ENCODE results near the gene LTB4R. TPM values are rescaled to one million over a fixed set of nuclear protein-coding genes. Genes with fewer than 3 reads are reported as not detected.

The LTB4R gene
- total and polyA plus RNA-seq, 5 experiments from 2014 or later = 3.4 to 10.1 (median 5.9) TPM

GRCh38 chr14:24308342-24309124 lies 2.8 kb upstream of the LTB4R start:
- H3K9me3 Mint-ChIP-seq = no peaks in the 10 kb centered on the region
- peak overlapping the region in 9 of 10 donors; percentile 35 to 88 (median 60) for H3K27ac Mint-ChIP-seq
- ATAC-seq (no peak), DNase-seq (no peak)
- peaks cover 30 to 58% (median 54%) of the 10 kb centered on the region in 4 donors for H3K4me1 Mint-ChIP-seq
- POLR2A ChIA-PET = interaction anchor here (0.5 to 8.2 kb wide), 7 partner anchors 8 to 123 kb away, joined by 3 to 67 read pairs (median 3); partner anchors contain the start of genes DHRS1, NOP9, TINF2 and TM9SF1
- peaks cover 0 to 46% (median 18%) of the 10 kb centered on the region in 3 donors for H3K36me3 Mint-ChIP-seq
- H3K27me3 Mint-ChIP-seq = no peaks in the 10 kb centered on the region
- peak overlapping the region in 5 of 10 donors; percentile 1 to 42 (median 9) for H3K4me3 Mint-ChIP-seq

- Mint-ChIP-seq H3K9me3 (no peaks in the 10 kb centered on the region), H3K36me3 (peaks cover 0 to 35% (median 10%) of the 10 kb centered on the region in 3 donors), H3K4me3 (peak within 1 kb of the TSS; percentile 77 to 87 (median 82)), H3K4me1 (peaks cover 39 to 70% (median 66%) of the 10 kb centered on the region in 4 donors), H3K27ac (peak within 1 kb of the TSS; percentile 82 to 95 (median 92)), H3K27me3 (no peaks in the 10 kb centered on the region)
- ATAC-seq = no peak
- POLR2A ChIA-PET = interaction anchor here (1.0 to 8.2 kb wide), 8 partner anchors 9 to 196 kb away, joined by 3 to 67 read pairs (median 16); partner anchors contain the start of genes ADCY4, CBLN3, DCAF11 and DHRS1
- no peak for DNase-seq
Observed at GRCh38 chr14:24309538-24310264, 1.6 kb upstream of the LTB4R start, which contains the start of gene LTB4R2. LTB4R2 (plus strand) TSS chr14:24310140; CDS start chr14:24310665, 525 bp downstream.

GRCh38 chr14:24310265-24310645 lies 1.0 kb upstream of the LTB4R start:
- POLR2A ChIA-PET = interaction anchor here (0.8 to 8.2 kb wide), 11 partner anchors 10 to 196 kb away, joined by 3 to 67 read pairs (median 10); partner anchors contain the start of genes ADCY4, CBLN3, DCAF11 and DHRS1

GRCh38 chr14:24311837-24312615 lies 724 bp downstream of the LTB4R start:
- Mint-ChIP-seq H3K27ac (peak overlapping the region; percentile 77 to 94 (median 89)), H3K27me3 (no peaks in the 10 kb centered on the region), H3K4me3 (peak overlapping the region; percentile 77 to 87 (median 82)), H3K36me3 (peaks cover 0 to 11% (median 0%) of the 10 kb centered on the region in 3 donors), H3K9me3 (no peaks in the 10 kb centered on the region), H3K4me1 (peaks cover 41 to 80% (median 73%) of the 10 kb centered on the region in 4 donors)
- DNase-seq (peak in 2 of 10 donors; percentile 4 to 27), ATAC-seq (peak in 1 of 2 donors; percentile 7)
- POLR2A ChIA-PET = interaction anchor here (1.0 to 8.2 kb wide), 18 partner anchors 9 to 1010 kb away, joined by 3 to 67 read pairs (median 4); partner anchors contain the start of genes ADCY4, CBLN3, DHRS1 and KHNYN

More at GRCh38 chr14:24310265-24310645, 1.0 kb upstream of the LTB4R start:
- ATAC-seq (no peak), DNase-seq (no peak)
- Mint-ChIP-seq H3K27ac (peak overlapping the region; percentile 82 to 95 (median 90)), H3K4me1 (peaks cover 37 to 73% (median 69%) of the 10 kb centered on the region in 4 donors), H3K27me3 (no peaks in the 10 kb centered on the region), H3K36me3 (peaks cover 0 to 29% (median 5%) of the 10 kb centered on the region in 3 donors), H3K4me3 (peak overlapping the region; percentile 75 to 87 (median 80)), H3K9me3 (no peaks in the 10 kb centered on the region)

- Mint-ChIP-seq H3K4me3 (peak overlapping the region; percentile 57 to 87 (median 82)), H3K9me3 (no peaks in the 10 kb centered on the region), H3K4me1 (peaks cover 37 to 73% (median 69%) of the 10 kb centered on the region in 4 donors), H3K36me3 (peaks cover 0 to 2% (median 0%) of the 10 kb centered on the region in 3 donors), H3K27ac (peak overlapping the region; percentile 67 to 94 (median 88)), H3K27me3 (no peaks in the 10 kb centered on the region)
- DNase-seq = peak in 5 of 10 donors; percentile 21 to 62 (median 36)
- no peak for ATAC-seq
- POLR2A ChIA-PET = interaction anchor here (0.6 to 8.2 kb wide), 9 partner anchors 8 to 117 kb away, joined by 3 to 67 read pairs (median 4); partner anchors contain the start of genes ADCY4, CBLN3, DHRS1 and KHNYN
Observed at GRCh38 chr14:24312736-24313507, 1.6 kb downstream of the LTB4R start.

- POLR2A ChIA-PET = interaction anchor here (0.7 to 8.2 kb wide), 5 partner anchors 14 to 98 kb away, joined by 3 to 67 read pairs (median 4); partner anchors contain the start of genes DHRS1, MDP1, NOP9 and TINF2
- Mint-ChIP-seq H3K27me3 (no peaks in the 10 kb centered on the region), H3K4me3 (peak overlapping the region in 9 of 10 donors; percentile 52 to 87 (median 74)), H3K27ac (peak overlapping the region; percentile 63 to 89 (median 80)), H3K36me3 (no peaks in the 10 kb centered on the region), H3K4me1 (peaks cover 34 to 64% (median 61%) of the 10 kb centered on the region in 4 donors), H3K9me3 (no peaks in the 10 kb centered on the region)
- ATAC-seq (no peak), DNase-seq (peak in 1 of 10 donors; percentile 38)
Observed at GRCh38 chr14:24313913-24314312, 2.6 kb downstream of the LTB4R start.

GRCh38 chr14:24314377-24315193 lies 3.3 kb downstream of the LTB4R start:
- peaks cover 0 to 3% (median 0%) of the 10 kb centered on the region in 5 donors for H3K27me3 Mint-ChIP-seq
- peak overlapping the region; percentile 1 to 89 (median 70) for H3K27ac Mint-ChIP-seq
- no peaks in the 10 kb centered on the region for H3K36me3 Mint-ChIP-seq
- H3K9me3 Mint-ChIP-seq = no peaks in the 10 kb centered on the region
- POLR2A ChIA-PET = interaction anchor here (1.2 to 8.2 kb wide), 4 partner anchors 14 to 99 kb away, joined by 3 to 67 read pairs (median 5); partner anchors contain the start of genes DHRS1, MDP1, NOP9 and TINF2
- H3K4me3 Mint-ChIP-seq = peak overlapping the region in 9 of 10 donors; percentile 12 to 87 (median 74)
- ATAC-seq (no peak), DNase-seq (peak in 1 of 10 donors; percentile 30)
- peaks cover 34 to 57% (median 54%) of the 10 kb centered on the region in 4 donors for H3K4me1 Mint-ChIP-seq

GRCh38 chr14:24315243-24315806 lies 4.0 kb downstream of the LTB4R start:
- Mint-ChIP-seq H3K4me1 (peaks cover 31 to 49% (median 46%) of the 10 kb centered on the region in 4 donors), H3K4me3 (peak overlapping the region in 3 of 10 donors; percentile 26 to 62 (median 44)), H3K27me3 (peaks cover 0 to 4% (median 0%) of the 10 kb centered on the region in 5 donors), H3K9me3 (no peaks in the 10 kb centered on the region), H3K27ac (peak overlapping the region in 7 of 10 donors; percentile 18 to 69 (median 48)), H3K36me3 (no peaks in the 10 kb centered on the region)
- POLR2A ChIA-PET = no interaction called here
- ATAC-seq (no peak), DNase-seq (peak in 1 of 10 donors; percentile 51)

GRCh38 chr14:24315807-24316596 lies 4.7 kb downstream of the LTB4R start:
- peak in 1 of 10 donors; percentile 59 for DNase-seq
- Mint-ChIP-seq H3K9me3 (no peaks in the 10 kb centered on the region), H3K4me3 (peak overlapping the region in 2 of 10 donors; percentile 36 to 62), H3K27ac (peak overlapping the region in 4 of 10 donors; percentile 22 to 60 (median 35)), H3K36me3 (no peaks in the 10 kb centered on the region), H3K27me3 (peaks cover 0 to 4% (median 0%) of the 10 kb centered on the region in 5 donors), H3K4me1 (peaks cover 31 to 47% (median 44%) of the 10 kb centered on the region in 4 donors)
- ATAC-seq = no peak
- POLR2A ChIA-PET = no interaction called here

Measured in naive thymus-derived CD8-positive, alpha-beta T cell (primary cell).